Activated CD8-positive, alpha-beta memory T cell treated with anti-CD3 and anti-CD28 coated beads, Interleukin-2, amount 10 ng/mL, durations not matched to agents 7 days and 5 days (primary cell): ENCODE data around the gene UBXN11. TPM values are rescaled to one million over a fixed set of nuclear protein-coding genes. Genes with fewer than 3 reads are reported as not detected.

Experiments used
- ATAC-seq: fragments of 150-1000 bp; cut with Tn5 transposase; one replicate; pipeline ENCODE4 v1.10.0; 2021; ENCODE audit warnings: moderate library complexity
- CTCF ChIA-PET: fragments of 350-600 bp; sonication (Branson Sonifier 250); formaldehyde crosslinking; loops from one replicate; lab custom pipeline; 2021; ENCODE audit warnings: antibody characterized with exemption; lab: Charles Lee
- DNase-seq: peaks from one replicate; pipeline ENCODE4 v3.0.0-alpha.2; 2020
- H3K27ac Mint-ChIP-seq: one replicate; pipeline ENCODE4 v1.8.0; 2021; ENCODE audit warnings: mild to moderate bottlenecking, mixed read lengths
- H3K27me3 Mint-ChIP-seq: one replicate; pipeline ENCODE4 v1.8.0; 2021; ENCODE audit warnings: mixed read lengths
- H3K36me3 Mint-ChIP-seq: one replicate; pipeline ENCODE4 v1.8.0; 2021; ENCODE audit warnings: mild to moderate bottlenecking, mixed read lengths
- H3K4me1 Mint-ChIP-seq: one replicate; pipeline ENCODE4 v1.8.0; 2021; ENCODE audit warnings: mixed read lengths
- H3K4me3 Mint-ChIP-seq: one replicate; pipeline ENCODE4 v1.8.0; 2021; ENCODE audit warnings: mild to moderate bottlenecking, moderate library complexity, mixed read lengths
- H3K9me3 Mint-ChIP-seq: one replicate; pipeline ENCODE4 v1.8.0; 2022; ENCODE audit warnings: low read depth, mixed read lengths
- total RNA-seq, 2 experiments: library from RNA; stranded (reverse); gene quantifications; one replicate each; pipeline ENCODE4 v1.2.3, GENCODE V29; 2021

UBXN11 gene, protein sequence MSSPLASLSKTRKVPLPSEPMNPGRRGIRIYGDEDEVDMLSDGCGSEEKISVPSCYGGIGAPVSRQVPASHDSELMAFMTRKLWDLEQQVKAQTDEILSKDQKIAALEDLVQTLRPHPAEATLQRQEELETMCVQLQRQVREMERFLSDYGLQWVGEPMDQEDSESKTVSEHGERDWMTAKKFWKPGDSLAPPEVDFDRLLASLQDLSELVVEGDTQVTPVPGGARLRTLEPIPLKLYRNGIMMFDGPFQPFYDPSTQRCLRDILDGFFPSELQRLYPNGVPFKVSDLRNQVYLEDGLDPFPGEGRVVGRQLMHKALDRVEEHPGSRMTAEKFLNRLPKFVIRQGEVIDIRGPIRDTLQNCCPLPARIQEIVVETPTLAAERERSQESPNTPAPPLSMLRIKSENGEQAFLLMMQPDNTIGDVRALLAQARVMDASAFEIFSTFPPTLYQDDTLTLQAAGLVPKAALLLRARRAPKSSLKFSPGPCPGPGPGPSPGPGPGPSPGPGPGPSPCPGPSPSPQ
- total RNA-seq = 10 to 100 TPM; 27.7 to 39.3 TPM

DNA sequence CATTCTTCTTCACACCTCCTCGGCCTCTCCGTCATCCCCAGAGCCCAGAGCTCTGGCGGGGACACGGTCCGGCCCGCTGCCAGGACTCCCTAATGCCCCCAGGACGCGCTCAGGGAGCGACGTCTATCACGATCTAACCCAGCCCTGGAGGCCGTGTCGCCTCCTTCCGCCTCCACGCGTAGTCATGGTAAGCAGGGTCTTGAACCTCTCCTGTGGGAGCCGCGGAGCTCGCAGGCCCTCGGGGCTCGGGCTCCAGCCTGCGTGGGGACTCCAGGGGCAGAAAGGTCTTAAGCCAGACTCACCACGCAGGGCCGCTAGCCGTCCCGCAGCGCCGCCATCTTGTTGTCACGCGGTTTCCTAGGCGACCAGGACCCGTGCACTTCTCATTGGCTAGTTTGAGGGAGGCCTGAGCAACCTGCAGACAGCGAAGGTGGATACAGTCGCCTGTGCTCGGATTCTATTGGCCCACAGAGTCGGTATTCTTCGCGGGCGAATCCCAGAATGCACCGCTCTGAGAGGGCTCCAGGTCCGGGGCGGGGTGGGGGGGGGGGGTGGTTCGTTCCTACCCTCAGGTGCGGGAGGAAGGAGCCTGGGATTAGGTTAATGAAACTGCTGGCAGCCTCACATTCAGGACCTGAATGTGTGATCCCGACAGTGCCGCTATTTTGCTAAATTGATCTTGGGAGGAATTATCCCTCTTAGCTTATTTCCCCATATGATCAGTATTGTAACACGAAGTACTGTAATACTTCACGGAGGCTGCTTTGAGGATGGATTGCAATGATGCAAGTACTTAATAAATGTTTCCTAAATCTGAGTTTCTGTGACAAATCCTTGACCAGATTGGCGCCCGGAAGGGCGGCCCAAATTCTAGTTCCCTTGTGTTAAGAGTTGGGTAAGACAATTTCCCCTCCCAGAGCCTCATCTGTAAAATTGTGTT is at the start of gene UBXN11:
Gene UBXN11, minus strand, starts transcription at position 347 of the 940 bp plus-strand sequence. CDS start 3,753 bp downstream, outside the sequence.
- H3K4me3 Mint-ChIP-seq = peak within 1 kb of the TSS; percentile 86
- peaks cover 33% of the 10 kb centered on the region for H3K4me1 Mint-ChIP-seq
- H3K27me3 Mint-ChIP-seq = no peaks in the 10 kb centered on the region
- CTCF ChIA-PET = interaction anchor here (1.1 to 28.6 kb wide), 8 partner anchors 9 to 126 kb away, joined by 3 to 1010 read pairs (median 8); partner anchors contain the start of genes CD52, CEP85, DHDDS and SH3BGRL3
- H3K36me3 Mint-ChIP-seq = no peaks in the 10 kb centered on the region
- peak; percentile 98 for DNase-seq
- peak; percentile 99 for ATAC-seq
- peak within 1 kb of the TSS; percentile 91 for H3K27ac Mint-ChIP-seq
- H3K9me3 Mint-ChIP-seq = no peaks in the 10 kb centered on the region

DNA sequence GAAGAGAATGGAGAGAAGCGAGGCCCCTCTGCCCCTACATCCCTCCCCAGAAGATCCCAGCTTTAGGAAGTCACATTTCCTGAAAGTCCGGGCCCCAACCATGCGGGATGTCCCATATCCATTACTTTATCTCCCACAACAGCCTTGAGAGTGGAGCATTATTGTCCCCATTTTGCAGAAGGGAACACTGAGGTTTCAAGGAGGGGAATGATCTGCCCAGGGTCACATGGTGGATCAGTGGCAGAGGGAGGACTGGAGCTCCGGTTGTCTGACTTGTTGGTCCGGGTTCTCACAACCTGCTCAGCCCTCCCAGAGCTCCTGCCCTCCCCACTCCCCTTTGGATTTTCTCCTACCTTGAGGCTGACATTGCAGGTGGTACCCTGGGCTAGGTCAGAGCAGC is 49.7 kb upstream of the UBXN11 start:
- ATAC-seq (no peak), DNase-seq (no peak)
- CTCF ChIA-PET = interaction anchor here (1.1 to 2.0 kb wide), 3 partner anchors 8 to 62 kb away, joined by 5 read pairs; no protein-coding TSS in a partner anchor
- Mint-ChIP-seq H3K36me3 (no peaks in the 10 kb centered on the region), H3K4me3 (no peak overlapping the region), H3K27me3 (peaks cover 4% of the 10 kb centered on the region), H3K27ac (no peak overlapping the region), H3K9me3 (no peaks in the 10 kb centered on the region), H3K4me1 (peaks cover 40% of the 10 kb centered on the region)

DNA sequence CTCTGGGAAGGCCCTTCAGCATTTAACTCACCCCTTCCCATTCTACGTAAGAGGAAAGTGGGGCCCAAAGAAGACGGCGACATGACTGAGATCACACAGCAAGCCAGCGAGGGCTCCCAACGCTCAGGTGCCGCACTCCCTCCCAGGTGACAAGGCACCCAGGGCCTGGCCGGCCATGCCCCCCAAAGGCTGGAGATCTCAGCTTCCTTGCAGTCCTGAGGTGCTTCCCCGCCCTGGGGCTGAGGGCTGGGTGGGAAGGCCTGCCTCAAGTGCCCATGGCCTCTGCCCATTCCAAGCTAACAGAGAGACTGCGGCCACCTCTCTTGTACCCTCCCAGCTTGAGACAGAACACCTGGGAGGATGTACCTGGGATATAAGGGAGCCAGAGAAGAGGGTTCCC is 48.5 kb upstream of the UBXN11 start:
- no peaks in the 10 kb centered on the region for H3K27me3 Mint-ChIP-seq
- H3K4me3 Mint-ChIP-seq = no peak overlapping the region
- CTCF ChIA-PET = interaction anchor here (1.3 to 2.3 kb wide), 4 partner anchors 9 to 63 kb away, joined by 3 to 15 read pairs (median 5); no protein-coding TSS in a partner anchor
- no peak for DNase-seq
- no peak overlapping the region for H3K27ac Mint-ChIP-seq
- H3K4me1 Mint-ChIP-seq = peaks cover 29% of the 10 kb centered on the region
- no peaks in the 10 kb centered on the region for H3K36me3 Mint-ChIP-seq
- no peaks in the 10 kb centered on the region for H3K9me3 Mint-ChIP-seq
- no peak for ATAC-seq

DNA sequence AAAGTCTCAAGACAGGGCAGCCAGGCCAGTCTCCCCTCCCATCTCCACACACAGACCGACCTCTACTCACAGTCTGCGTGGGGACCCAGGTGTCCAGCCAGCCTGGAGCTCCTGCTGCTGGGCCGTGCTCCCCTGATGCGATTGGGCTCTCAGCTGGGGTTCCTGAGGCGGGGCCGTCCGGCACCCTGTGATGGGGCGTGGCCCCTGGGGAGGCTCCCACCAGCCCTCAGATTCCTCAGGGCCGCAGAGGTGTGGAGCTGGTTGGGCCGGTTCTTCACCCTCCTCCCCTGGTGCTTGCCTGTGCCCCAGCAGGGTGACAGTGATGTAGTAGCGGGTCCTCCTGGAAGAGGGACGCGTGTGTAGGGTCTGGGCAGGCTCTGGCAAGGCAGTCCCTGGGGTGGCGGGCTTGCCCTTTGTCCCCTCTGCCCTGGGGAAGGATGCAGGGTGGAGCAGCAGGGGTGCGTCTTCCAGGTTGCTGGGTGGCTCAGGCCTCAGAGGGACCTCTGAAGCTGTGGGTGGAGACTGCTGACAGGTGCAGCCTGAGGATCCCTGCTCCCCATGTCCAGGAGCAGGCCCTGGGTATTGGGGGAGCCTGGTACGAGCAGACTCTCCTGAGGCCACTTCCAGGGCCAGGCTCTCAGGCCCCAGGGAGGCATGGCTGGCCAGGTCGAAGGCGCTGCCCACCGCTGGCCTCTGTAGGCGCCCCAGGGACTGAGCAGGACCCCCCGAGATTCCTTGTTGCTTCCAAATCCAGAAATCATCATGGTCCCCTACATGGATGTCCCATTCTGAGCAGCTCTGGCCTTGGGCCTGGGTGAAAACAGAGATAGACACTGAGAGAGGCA is 47.8 kb upstream of the UBXN11 start, which contains the start of gene CRYBG2:
Gene CRYBG2, minus strand, starts transcription at position 155 of the 845 bp plus-strand sequence. CDS start 7,473 bp downstream, outside the sequence.
- CTCF ChIA-PET = interaction anchor here (0.9 to 2.3 kb wide), 6 partner anchors 10 to 63 kb away, joined by 3 to 15 read pairs (median 4); no protein-coding TSS in a partner anchor
- ATAC-seq (no peak), DNase-seq (no peak)
- Mint-ChIP-seq H3K9me3 (no peaks in the 10 kb centered on the region), H3K4me1 (peaks cover 22% of the 10 kb centered on the region), H3K27me3 (no peaks in the 10 kb centered on the region), H3K27ac (no peak within 1 kb of the TSS), H3K4me3 (no peak within 1 kb of the TSS), H3K36me3 (no peaks in the 10 kb centered on the region)

DNA sequence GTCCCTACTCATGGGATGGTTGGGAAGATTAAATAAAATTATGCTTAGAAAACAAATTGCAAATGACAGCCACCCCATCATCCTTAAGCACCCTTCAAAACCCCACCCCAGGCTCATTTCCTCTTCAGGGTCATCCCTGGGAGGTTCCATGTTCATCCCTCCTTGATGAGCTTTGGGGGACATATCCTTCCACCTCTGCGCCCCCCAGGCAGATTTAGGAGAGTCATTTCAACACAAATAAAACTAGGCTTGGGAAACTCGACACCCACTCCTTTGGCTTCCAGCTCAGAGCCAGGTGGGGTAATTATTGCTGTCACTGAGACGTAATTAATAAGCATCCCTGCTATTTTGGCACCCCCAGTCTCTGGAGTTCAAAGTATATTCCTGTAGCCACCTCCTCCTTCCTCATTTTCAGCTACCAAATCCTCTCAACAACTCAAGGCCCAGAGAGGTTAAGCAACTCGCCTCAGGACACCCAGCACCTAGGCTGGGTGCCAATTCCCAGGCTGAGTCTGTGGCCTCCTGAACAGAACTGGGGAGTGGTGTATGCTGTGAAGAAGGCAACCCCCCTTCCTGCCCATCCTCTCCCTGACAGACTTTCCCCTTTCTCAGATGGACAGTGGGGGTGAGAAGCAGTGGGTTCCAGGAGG is 46.9 kb upstream of the UBXN11 start:
- Mint-ChIP-seq H3K9me3 (no peaks in the 10 kb centered on the region), H3K27me3 (no peaks in the 10 kb centered on the region), H3K4me3 (no peak overlapping the region), H3K36me3 (no peaks in the 10 kb centered on the region), H3K27ac (no peak overlapping the region), H3K4me1 (peaks cover 13% of the 10 kb centered on the region)
- DNase-seq = no peak
- CTCF ChIA-PET = interaction anchor here (0.9 to 2.3 kb wide), 4 partner anchors 10 to 64 kb away, joined by 3 to 15 read pairs (median 4); no protein-coding TSS in a partner anchor
- no peak for ATAC-seq

DNA sequence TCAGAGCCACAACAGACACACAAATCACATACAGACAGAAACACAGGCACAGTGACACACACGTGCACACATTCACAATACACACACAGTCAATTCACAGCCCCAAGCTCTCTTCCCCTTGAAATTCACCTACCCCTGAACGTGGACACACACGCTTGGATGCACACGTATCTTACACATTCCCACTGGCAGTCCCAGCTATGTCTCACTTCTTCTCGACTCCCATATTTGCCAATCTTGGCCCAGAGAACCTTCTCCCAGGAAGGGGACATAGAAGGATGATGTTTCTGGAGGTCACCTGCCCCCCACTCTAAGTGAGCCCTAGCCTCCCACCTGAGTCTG is 45.9 kb upstream of the UBXN11 start:
- Mint-ChIP-seq H3K4me1 (peaks cover 7% of the 10 kb centered on the region), H3K4me3 (no peak overlapping the region), H3K27ac (no peak overlapping the region), H3K27me3 (no peaks in the 10 kb centered on the region), H3K36me3 (no peaks in the 10 kb centered on the region), H3K9me3 (no peaks in the 10 kb centered on the region)
- CTCF ChIA-PET = interaction anchor here (1.2 kb wide), 1 partner anchor 11 kb away, joined by 4 read pairs; no protein-coding TSS in a partner anchor
- DNase-seq (no peak), ATAC-seq (no peak)

DNA sequence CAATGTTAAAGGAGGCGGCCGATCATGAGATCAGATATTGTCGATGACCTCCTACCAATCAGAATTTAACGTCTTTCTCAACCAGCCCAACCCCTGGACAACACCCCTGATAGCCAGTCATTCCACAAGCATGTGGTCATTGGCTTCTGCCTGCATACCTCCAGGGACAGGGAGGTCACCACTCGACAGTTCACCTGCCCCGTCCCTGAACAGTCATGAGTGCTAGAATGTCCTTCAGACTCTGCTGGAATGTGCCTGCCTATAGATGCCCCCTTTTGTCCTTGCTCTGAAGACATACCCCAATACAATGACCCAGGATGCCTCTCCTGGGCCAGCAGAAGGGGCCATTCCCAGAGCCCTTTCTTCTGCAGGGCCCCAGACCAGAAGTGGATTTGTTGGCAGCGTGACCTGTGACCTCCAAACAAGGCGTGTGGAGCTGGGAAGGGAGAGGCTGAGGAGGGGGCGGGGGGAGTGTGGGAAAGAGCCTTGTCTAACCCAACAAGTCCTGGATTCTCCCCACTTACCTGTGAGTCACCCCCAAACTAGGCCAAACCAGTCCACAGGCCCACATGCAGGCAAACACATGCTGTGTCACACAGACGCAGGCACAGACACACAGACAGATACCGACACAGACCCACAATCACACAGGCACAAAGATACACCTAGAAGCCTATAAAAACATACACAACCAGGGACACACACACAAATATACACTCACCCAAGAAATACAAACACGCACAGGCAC is 45.3 kb upstream of the UBXN11 start:
- CTCF ChIA-PET = interaction anchor here (1.2 kb wide), 1 partner anchor 12 kb away, joined by 4 read pairs; no protein-coding TSS in a partner anchor
- H3K27ac Mint-ChIP-seq = no peak overlapping the region
- peaks cover 7% of the 10 kb centered on the region for H3K4me1 Mint-ChIP-seq
- DNase-seq (no peak), ATAC-seq (no peak)
- H3K36me3 Mint-ChIP-seq = no peaks in the 10 kb centered on the region
- H3K27me3 Mint-ChIP-seq = no peaks in the 10 kb centered on the region
- H3K9me3 Mint-ChIP-seq = no peaks in the 10 kb centered on the region
- no peak overlapping the region for H3K4me3 Mint-ChIP-seq

DNA sequence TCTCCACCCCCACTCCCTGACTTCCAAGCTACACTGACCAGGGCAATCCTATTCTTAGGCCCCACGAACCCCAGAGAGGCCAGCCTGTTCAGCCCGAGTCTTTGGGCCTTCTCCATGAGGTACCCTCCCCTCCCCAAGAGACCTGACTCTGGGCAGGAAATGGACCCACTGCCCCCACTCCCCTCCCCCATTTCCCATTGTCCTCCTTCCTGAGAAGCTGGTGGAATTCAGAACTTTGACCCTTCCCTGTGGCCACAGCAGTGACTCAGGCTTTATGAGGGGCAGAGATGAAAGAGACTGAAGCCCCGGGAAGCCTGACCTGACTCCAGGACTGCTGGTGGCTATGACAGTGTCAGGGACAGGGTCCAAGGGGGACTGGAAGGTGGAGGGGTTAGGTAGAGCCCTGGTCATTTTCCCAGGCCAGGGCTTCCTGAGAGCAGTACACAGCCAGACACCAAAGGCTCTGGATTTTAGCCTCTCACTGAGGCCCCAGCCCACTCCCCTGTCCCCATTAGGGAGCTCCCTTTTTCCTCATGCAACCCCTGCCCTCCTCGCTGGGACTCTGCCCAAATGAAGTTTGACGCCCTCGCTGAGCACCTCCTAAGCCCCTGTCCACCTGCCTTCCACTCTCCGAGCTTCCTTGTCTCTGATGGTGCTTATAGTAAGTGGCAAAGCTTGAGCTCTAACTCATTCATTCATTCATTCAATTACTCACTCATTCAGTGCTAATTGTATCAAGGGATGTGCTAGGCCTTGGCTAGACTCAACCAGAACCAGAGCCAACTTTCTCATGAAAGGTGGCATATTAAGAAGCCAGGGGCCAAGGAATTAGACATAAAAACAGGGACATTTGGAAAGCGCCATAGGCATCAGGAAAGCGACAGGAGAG is 44.5 kb upstream of the UBXN11 start:
- Mint-ChIP-seq H3K9me3 (no peaks in the 10 kb centered on the region), H3K36me3 (no peaks in the 10 kb centered on the region), H3K27me3 (no peaks in the 10 kb centered on the region), H3K4me3 (no peak overlapping the region), H3K27ac (no peak overlapping the region), H3K4me1 (peaks cover 7% of the 10 kb centered on the region)
- ATAC-seq = no peak
- no peak for DNase-seq
- CTCF ChIA-PET = interaction anchor here (2.1 kb wide), 1 partner anchor 13 kb away, joined by 9 read pairs; no protein-coding TSS in a partner anchor

DNA sequence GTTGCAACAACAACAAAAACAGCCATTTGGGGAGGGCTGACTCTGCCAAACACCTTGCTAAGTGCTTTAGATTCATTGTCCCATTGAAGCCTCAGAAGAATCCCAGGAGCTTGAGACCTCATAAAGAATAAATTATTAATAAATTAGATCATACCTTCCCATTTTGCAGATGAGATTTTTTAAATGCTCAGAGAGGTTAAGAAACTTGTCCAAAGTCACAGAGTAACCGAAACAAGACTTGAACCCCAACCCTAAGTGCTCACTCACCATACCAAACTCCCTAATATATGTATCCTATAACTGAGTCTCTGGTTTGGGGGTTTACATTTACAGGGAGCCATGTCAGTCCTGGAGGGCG is 43.9 kb upstream of the UBXN11 start:
- H3K27me3 Mint-ChIP-seq = no peaks in the 10 kb centered on the region
- DNase-seq (no peak), ATAC-seq (no peak)
- H3K4me1 Mint-ChIP-seq = peaks cover 2% of the 10 kb centered on the region
- H3K4me3 Mint-ChIP-seq = no peak overlapping the region
- CTCF ChIA-PET = interaction anchor here (2.1 kb wide), 1 partner anchor 14 kb away, joined by 9 read pairs; no protein-coding TSS in a partner anchor
- H3K27ac Mint-ChIP-seq = no peak overlapping the region
- no peaks in the 10 kb centered on the region for H3K36me3 Mint-ChIP-seq
- no peaks in the 10 kb centered on the region for H3K9me3 Mint-ChIP-seq

DNA sequence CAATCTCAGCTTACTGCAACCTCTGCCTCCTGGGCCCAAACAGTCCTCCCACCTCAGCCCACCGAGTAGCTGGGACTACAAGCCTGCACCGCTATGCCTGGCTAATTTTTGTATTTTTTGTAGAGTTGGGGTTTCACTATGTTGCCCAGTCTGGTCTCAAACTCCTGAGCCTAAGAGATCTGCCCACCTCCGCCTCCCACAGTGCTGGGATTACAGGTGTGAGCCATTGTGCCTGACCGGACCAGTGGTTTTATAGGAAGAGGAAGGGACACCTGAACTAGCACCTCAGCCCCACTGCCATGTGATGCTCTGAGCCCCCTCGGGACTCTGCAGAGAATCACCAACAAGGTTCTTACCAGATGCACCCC is 43.4 kb upstream of the UBXN11 start:
- H3K27me3 Mint-ChIP-seq = no peaks in the 10 kb centered on the region
- H3K4me3 Mint-ChIP-seq = no peak overlapping the region
- H3K4me1 Mint-ChIP-seq = peaks cover 2% of the 10 kb centered on the region
- H3K27ac Mint-ChIP-seq = no peak overlapping the region
- no peaks in the 10 kb centered on the region for H3K36me3 Mint-ChIP-seq
- ATAC-seq = no peak
- no peaks in the 10 kb centered on the region for H3K9me3 Mint-ChIP-seq
- CTCF ChIA-PET = interaction anchor here (2.0 to 2.1 kb wide), 2 partner anchors 9 to 14 kb away, joined by 6 to 9 read pairs; no protein-coding TSS in a partner anchor
- no peak for DNase-seq
